OCI-LY7 (cell line): ENCODE data around the gene TAB3.

Experiments
- EZH2phosphoT487 ChIP-seq: fragments of 200-600 bp; sonication (generic); IDR thresholded peaks from 2 replicates; pipeline ENCODE4 v1.6.1; 2018; ENCODE audit warnings: low read depth, borderline replicate concordance, mild to moderate bottlenecking, mixed run types, antibody characterized with exemption, low read length, moderate library complexity, mixed read lengths
- TF ChIP-seq, protein P1 (sequence below): fragments of 200-600 bp; sonication (generic); conservative IDR thresholded peaks from 2 replicates; pipeline ENCODE4 v1.5.1; 2014; ENCODE audit warnings: mild to moderate bottlenecking, antibody characterized with exemption, low read length, moderate library complexity, mixed read lengths

DNA sequence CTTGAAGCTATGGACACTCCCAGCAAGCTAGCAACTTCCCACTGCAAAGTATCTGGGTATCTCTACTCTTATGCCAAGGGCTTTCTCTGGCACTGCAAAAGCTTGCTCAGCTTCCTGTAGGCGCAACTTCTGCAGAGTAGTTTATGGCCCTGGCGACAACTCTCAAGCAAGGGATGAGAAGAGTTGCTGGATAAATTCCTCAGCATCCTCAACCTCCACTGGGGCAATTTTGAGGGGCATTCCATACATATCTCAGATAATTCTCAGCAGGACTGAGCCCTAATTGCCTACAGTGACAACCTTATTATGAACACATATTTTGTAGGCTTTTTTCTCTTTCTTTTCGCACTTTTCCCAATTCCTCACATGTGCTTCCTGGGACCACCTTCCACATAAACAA is 31.2 kb upstream of the TAB3 start:
- TF ChIP-seq, protein P1, sequence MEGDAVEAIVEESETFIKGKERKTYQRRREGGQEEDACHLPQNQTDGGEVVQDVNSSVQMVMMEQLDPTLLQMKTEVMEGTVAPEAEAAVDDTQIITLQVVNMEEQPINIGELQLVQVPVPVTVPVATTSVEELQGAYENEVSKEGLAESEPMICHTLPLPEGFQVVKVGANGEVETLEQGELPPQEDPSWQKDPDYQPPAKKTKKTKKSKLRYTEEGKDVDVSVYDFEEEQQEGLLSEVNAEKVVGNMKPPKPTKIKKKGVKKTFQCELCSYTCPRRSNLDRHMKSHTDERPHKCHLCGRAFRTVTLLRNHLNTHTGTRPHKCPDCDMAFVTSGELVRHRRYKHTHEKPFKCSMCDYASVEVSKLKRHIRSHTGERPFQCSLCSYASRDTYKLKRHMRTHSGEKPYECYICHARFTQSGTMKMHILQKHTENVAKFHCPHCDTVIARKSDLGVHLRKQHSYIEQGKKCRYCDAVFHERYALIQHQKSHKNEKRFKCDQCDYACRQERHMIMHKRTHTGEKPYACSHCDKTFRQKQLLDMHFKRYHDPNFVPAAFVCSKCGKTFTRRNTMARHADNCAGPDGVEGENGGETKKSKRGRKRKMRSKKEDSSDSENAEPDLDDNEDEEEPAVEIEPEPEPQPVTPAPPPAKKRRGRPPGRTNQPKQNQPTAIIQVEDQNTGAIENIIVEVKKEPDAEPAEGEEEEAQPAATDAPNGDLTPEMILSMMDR = no peak
- no peak for TF ChIP-seq EZH2phosphoT487
